A673 (cell line): Measurements from ENCODE around the gene TMEM178B. TPM values are rescaled to one million over a fixed set of nuclear protein-coding genes. Genes with fewer than 3 reads are reported as not detected.

Experiments used
- BruUV-seq: library from RNA; stranded (reverse); fragments of 400-500 nt; replicated peaks from 2 replicates; lab custom pipeline; 2021; lab: Mats Ljungman, UMichigan
- CTCF ChIA-PET: fragments of 300-600 bp; sonication (Branson Sonifier 250); formaldehyde crosslinking; loops from one replicate; lab custom pipeline; 2022; ENCODE audit warnings: antibody characterized with exemption; lab: Charles Lee
- POLR2A ChIA-PET: fragments of 300-600 bp; sonication (Branson Sonifier 250); formaldehyde crosslinking; loops from one replicate; lab custom pipeline; 2022; ENCODE audit warnings: antibody characterized with exemption; ENCODE audit not compliant: low non-redundant PET; lab: Charles Lee
- DNase-seq: peaks from one replicate; pipeline ENCODE4 v3.0.0-alpha.2; 2015; ENCODE audit warnings: low spot score
- H3K27ac ChIP-seq: fragments of 200-600 bp; sonication (generic); 2 replicates; pipeline ENCODE4 v1.5.1; 2016; ENCODE audit warnings: mixed run types, low read depth, mild to moderate bottlenecking, mixed read lengths, antibody characterized with exemption, low read length; ENCODE audit not compliant: poor library complexity, severe bottlenecking
- H3K27me3 ChIP-seq: fragments of 200-600 bp; sonication (generic); replicated peaks from 2 replicates; pipeline ENCODE4 v1.6.1; 2017; ENCODE audit warnings: mixed run types, low read depth, mild to moderate bottlenecking, mixed read lengths, antibody characterized with exemption, low read length; ENCODE audit not compliant: insufficient read depth, poor library complexity
- H3K36me3 ChIP-seq: fragments of 200-600 bp; sonication (generic); 2 replicates; pipeline ENCODE4 v1.6.1; 2016; ENCODE audit warnings: mixed run types, mild to moderate bottlenecking, mixed read lengths, antibody characterized with exemption, low read length; ENCODE audit not compliant: insufficient read depth, poor library complexity, severe bottlenecking
- H3K4me1 ChIP-seq: fragments of 200-600 bp; sonication (generic); 2 replicates; pipeline ENCODE4 v1.6.1; 2017; ENCODE audit warnings: mixed run types, mild to moderate bottlenecking, mixed read lengths, antibody characterized with exemption, low read length; ENCODE audit not compliant: insufficient read depth, poor library complexity, severe bottlenecking
- H3K4me3 ChIP-seq: fragments of 200-600 bp; sonication (generic); 2 replicates; pipeline ENCODE4 v1.5.1; 2016; ENCODE audit warnings: low read depth, mixed run types, mild to moderate bottlenecking, mixed read lengths, low read length; ENCODE audit not compliant: poor library complexity, severe bottlenecking
- H3K9me3 ChIP-seq: fragments of 200-600 bp; sonication (generic); 2 replicates; pipeline ENCODE4 v1.6.1; 2016; ENCODE audit warnings: mixed run types, low read depth, mild to moderate bottlenecking, mixed read lengths, antibody characterized with exemption, low read length; ENCODE audit not compliant: poor library complexity, severe bottlenecking
- CTCF ChIP-seq: fragments of 300-800, 200-600 bp; sonication (generic); conservative IDR thresholded peaks from 2 replicates; pipeline ENCODE4 v1.5.1; 2017; ENCODE audit warnings: low read depth, mild to moderate bottlenecking, antibody characterized with exemption, low read length, moderate library complexity, mixed read lengths
- EZH2 ChIP-seq: fragments of 200-600 bp; sonication (generic); IDR thresholded peaks from 2 replicates; pipeline ENCODE4 v1.6.1; 2017; ENCODE audit warnings: borderline replicate concordance, low read depth, mild to moderate bottlenecking, mixed read lengths, antibody characterized with exemption, low read length; ENCODE audit not compliant: poor library complexity, severe bottlenecking
- intact Hi-C: fragments of 100-400 bp; cut with micrococcal nuclease; formaldehyde crosslinking; loops from one replicate; pipeline ENCODE4 v1.10.0; 2022; ENCODE audit not compliant: unreplicated experiment
- total RNA-seq: library from RNA; stranded (reverse); gene quantifications from 2 replicates; pipeline ENCODE4 v1.2.3, GENCODE V29; 2021

TMEM178B gene
- total RNA-seq, 1 experiment from 2014 or later: 2.8 TPM

GRCh38 chr7:141271451-141271850 lies 197.6 kb downstream of the TMEM178B start:
- TF ChIP-seq CTCF: no peak
- no peak for TF ChIP-seq EZH2
- Histone ChIP-seq H3K27ac (no peak overlapping the region), H3K4me3 (no peak overlapping the region), H3K9me3 (no peaks in the 10 kb centered on the region), H3K4me1 (no peaks in the 10 kb centered on the region), H3K36me3 (no peaks in the 10 kb centered on the region), H3K27me3 (no peaks in the 10 kb centered on the region)
- intact Hi-C loops: no loop called here
- DNase-seq: no peak
- POLR2A ChIA-PET: no interaction called here
- CTCF ChIA-PET: no interaction called here
- BruUV-seq: no TSS peak

- Histone ChIP-seq H3K36me3 (no peaks in the 10 kb centered on the region), H3K27ac (no peak overlapping the region), H3K4me1 (no peaks in the 10 kb centered on the region), H3K9me3 (no peaks in the 10 kb centered on the region), H3K4me3 (no peak overlapping the region), H3K27me3 (no peaks in the 10 kb centered on the region)
- intact Hi-C loops: no loop called here
- DNase-seq: no peak
- no TSS peak for BruUV-seq
- POLR2A ChIA-PET: no interaction called here
- TF ChIP-seq CTCF (no peak), EZH2 (no peak)
- CTCF ChIA-PET: no interaction called here
These were observed 198.6 kb downstream of the TMEM178B start for GRCh38 chr7:141272417-141272816.

GRCh38 chr7:141275350-141275749 lies 201.5 kb downstream of the TMEM178B start:
- H3K4me3 ChIP-seq: no peak overlapping the region
- intact Hi-C loops: no loop called here
- BruUV-seq: no TSS peak
- H3K27me3 ChIP-seq: no peaks in the 10 kb centered on the region
- no peaks in the 10 kb centered on the region for H3K9me3 ChIP-seq
- ChIA-PET POLR2A (no interaction called here), CTCF (no interaction called here)
- no peaks in the 10 kb centered on the region for H3K36me3 ChIP-seq
- H3K4me1 ChIP-seq: no peaks in the 10 kb centered on the region
- TF ChIP-seq EZH2: no peak
- no peak for TF ChIP-seq CTCF
- DNase-seq: no peak
- no peak overlapping the region for H3K27ac ChIP-seq
